Endothelial cell of umbilical vein (primary cell): Measurements from ENCODE around the gene P2RY6.

Source experiments
- CTCF ChIP-seq, 2 donors: IDR thresholded peaks; 1 replicate in 1 of 2; 2 replicates in 1 of 2; pipeline ENCODE4 v1.5.1; 2011; ENCODE audit warnings: low read length in 2 of 2, mild to moderate bottlenecking in 2 of 2, moderate library complexity in 2 of 2, control low read depth in 1 of 2, inconsistent platforms in 1 of 2, low read depth in 1 of 2; ENCODE audit not compliant: insufficient read depth in 1 of 2; ENCODE audit errors: extremely low read depth in 1 of 2
- EZH2 ChIP-seq: IDR thresholded peaks from 2 replicates; pipeline ENCODE4 v1.6.1; 2012; ENCODE audit warnings: borderline replicate concordance, low read depth, mild to moderate bottlenecking, moderate library complexity, low read length, inconsistent platforms; ENCODE audit not compliant: severe bottlenecking
- POLR2AphosphoS5 ChIP-seq: IDR thresholded peaks from 2 replicates; pipeline ENCODE4 v1.6.1; 2012; ENCODE audit warnings: low read depth, mild to moderate bottlenecking, control low read depth, low read length, moderate library complexity; ENCODE audit not compliant: insufficient read depth

- TF ChIP-seq EZH2 (no peak), POLR2AphosphoS5 (no peak), CTCF (IDR thresholded peaks at IDR 0.05; ENCODE audit: extremely low read depth in 1 of 2, insufficient read depth in 1 of 2, low read depth in 1 of 2, low read length in 2 of 2) (no peak)
These were observed 44.4 kb upstream of the P2RY6 start for GRCh38 chr11:73227571-73228211.
